K562 (cell line): ENCODE results near the gene RHBDL3. TPM values are rescaled to one million over a fixed set of nuclear protein-coding genes. Genes with fewer than 3 reads are reported as not detected.

Experiments used
- NRF1 ChIP-seq, 2 experiments: fragments of 450-650 bp; IDR thresholded peaks in 1 of 2; conservative IDR thresholded peaks in 1 of 2; 2 replicates each; pipeline ENCODE4 v1.6.1; 2014; ENCODE audit warnings: mild to moderate bottlenecking in 2 of 2
- polyA plus RNA-seq, 8 experiments: library from polyadenylated mRNA; depleted of rRNA in 4 of 8; stranded (reverse) in 5 of 8; unstranded in 3 of 8; fragments of >200 nt; fragmentation: Nextera tagmentation in 2 of 8; fragmentation: Illumina TruSeq in 1 of 8; extraction: Ambion mirVana in 2 of 8; extraction: Trizol in 1 of 8; gene quantifications; 2 replicates each; pipeline versions ENCODE4 v1.2.1 to v1.2.3, GENCODE V29; 2011 to 2014; ENCODE audit warnings: inconsistent platforms in 1 of 8, missing spikeins in 1 of 8
- total RNA-seq, 7 experiments: library from RNA; depleted of rRNA in 6 of 7; stranded (reverse); fragments of >200 nt in 6 of 7; fragmentation: Illumina TruSeq in 2 of 7; extraction: Trizol in 2 of 7; gene quantifications; 2 replicates each; pipeline versions ENCODE4 v1.2.1 to v1.2.3, GENCODE V29; 2011 to 2021; ENCODE audit warnings: low replicate concordance in 1 of 7
- TF ChIP-seq, protein P1 (sequence below): sonication (generic); formaldehyde crosslinking; IDR thresholded peaks from 2 replicates; pipeline ENCODE4 v1.8.0; 2023; ENCODE audit warnings: missing genetic modification reagents, mild to moderate bottlenecking, borderline replicate concordance
- TF ChIP-seq, protein P2 (sequence below): sonication (generic); formaldehyde crosslinking; IDR thresholded peaks from 2 replicates; pipeline ENCODE4 v1.8.0; 2023; ENCODE audit warnings: mild to moderate bottlenecking, missing genetic modification reagents

Gene RHBDL3
- total and polyA plus RNA-seq, 9 of the 15 experiments (the other 6 are each of a cell fraction or from before 2014, with no cell fraction given) = 0.06 to 0.31 (median 0.09) TPM; not detected in 4

DNA sequence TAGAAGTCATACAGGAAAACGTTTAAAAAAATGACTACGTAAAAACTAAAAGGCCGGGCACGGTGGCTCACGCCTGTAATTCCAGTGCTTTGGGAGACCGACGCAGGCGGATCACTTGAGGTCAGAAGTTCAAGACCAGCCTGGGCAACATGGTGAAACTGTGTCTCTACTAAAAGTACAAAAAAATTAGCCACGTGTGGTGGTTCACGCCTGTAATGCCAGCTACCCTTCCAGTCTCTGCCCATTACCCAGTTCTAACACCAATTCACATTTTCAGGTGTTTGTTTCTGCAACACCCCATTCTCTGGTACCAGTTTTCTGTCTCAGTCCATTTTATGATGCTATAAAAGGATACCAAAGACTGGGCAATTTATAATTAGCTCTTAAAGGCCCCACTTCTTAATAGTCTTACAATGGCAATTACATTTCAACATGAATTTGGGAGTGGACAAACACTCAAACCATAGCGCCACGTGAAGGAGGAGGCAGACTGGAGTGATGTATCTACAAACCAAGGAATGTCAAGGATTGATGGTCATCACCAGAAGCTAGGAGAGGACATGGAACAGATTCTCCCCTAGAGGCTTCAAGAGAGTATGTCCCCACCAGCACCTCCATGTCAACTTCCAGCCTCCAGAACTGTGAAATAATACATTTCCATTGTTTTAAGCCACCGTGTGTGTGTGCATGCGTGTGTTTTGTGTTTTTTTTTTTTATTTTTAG is 77.1 kb downstream of the RHBDL3 start (continued):
- TF ChIP-seq, protein P1, sequence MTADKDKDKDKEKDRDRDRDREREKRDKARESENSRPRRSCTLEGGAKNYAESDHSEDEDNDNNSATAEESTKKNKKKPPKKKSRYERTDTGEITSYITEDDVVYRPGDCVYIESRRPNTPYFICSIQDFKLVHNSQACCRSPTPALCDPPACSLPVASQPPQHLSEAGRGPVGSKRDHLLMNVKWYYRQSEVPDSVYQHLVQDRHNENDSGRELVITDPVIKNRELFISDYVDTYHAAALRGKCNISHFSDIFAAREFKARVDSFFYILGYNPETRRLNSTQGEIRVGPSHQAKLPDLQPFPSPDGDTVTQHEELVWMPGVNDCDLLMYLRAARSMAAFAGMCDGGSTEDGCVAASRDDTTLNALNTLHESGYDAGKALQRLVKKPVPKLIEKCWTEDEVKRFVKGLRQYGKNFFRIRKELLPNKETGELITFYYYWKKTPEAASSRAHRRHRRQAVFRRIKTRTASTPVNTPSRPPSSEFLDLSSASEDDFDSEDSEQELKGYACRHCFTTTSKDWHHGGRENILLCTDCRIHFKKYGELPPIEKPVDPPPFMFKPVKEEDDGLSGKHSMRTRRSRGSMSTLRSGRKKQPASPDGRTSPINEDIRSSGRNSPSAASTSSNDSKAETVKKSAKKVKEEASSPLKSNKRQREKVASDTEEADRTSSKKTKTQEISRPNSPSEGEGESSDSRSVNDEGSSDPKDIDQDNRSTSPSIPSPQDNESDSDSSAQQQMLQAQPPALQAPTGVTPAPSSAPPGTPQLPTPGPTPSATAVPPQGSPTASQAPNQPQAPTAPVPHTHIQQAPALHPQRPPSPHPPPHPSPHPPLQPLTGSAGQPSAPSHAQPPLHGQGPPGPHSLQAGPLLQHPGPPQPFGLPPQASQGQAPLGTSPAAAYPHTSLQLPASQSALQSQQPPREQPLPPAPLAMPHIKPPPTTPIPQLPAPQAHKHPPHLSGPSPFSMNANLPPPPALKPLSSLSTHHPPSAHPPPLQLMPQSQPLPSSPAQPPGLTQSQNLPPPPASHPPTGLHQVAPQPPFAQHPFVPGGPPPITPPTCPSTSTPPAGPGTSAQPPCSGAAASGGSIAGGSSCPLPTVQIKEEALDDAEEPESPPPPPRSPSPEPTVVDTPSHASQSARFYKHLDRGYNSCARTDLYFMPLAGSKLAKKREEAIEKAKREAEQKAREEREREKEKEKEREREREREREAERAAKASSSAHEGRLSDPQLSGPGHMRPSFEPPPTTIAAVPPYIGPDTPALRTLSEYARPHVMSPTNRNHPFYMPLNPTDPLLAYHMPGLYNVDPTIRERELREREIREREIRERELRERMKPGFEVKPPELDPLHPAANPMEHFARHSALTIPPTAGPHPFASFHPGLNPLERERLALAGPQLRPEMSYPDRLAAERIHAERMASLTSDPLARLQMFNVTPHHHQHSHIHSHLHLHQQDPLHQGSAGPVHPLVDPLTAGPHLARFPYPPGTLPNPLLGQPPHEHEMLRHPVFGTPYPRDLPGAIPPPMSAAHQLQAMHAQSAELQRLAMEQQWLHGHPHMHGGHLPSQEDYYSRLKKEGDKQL (CRISPR knock-in tag) = no peak
- TF ChIP-seq NRF1 (conservative IDR thresholded peaks at IDR 0.05 in 1 of 2, IDR thresholded peaks at IDR 0.05 in 1 of 2) = peak; percentile 47; a peak in 3 of 4 replicates
- TF ChIP-seq, protein P2, sequence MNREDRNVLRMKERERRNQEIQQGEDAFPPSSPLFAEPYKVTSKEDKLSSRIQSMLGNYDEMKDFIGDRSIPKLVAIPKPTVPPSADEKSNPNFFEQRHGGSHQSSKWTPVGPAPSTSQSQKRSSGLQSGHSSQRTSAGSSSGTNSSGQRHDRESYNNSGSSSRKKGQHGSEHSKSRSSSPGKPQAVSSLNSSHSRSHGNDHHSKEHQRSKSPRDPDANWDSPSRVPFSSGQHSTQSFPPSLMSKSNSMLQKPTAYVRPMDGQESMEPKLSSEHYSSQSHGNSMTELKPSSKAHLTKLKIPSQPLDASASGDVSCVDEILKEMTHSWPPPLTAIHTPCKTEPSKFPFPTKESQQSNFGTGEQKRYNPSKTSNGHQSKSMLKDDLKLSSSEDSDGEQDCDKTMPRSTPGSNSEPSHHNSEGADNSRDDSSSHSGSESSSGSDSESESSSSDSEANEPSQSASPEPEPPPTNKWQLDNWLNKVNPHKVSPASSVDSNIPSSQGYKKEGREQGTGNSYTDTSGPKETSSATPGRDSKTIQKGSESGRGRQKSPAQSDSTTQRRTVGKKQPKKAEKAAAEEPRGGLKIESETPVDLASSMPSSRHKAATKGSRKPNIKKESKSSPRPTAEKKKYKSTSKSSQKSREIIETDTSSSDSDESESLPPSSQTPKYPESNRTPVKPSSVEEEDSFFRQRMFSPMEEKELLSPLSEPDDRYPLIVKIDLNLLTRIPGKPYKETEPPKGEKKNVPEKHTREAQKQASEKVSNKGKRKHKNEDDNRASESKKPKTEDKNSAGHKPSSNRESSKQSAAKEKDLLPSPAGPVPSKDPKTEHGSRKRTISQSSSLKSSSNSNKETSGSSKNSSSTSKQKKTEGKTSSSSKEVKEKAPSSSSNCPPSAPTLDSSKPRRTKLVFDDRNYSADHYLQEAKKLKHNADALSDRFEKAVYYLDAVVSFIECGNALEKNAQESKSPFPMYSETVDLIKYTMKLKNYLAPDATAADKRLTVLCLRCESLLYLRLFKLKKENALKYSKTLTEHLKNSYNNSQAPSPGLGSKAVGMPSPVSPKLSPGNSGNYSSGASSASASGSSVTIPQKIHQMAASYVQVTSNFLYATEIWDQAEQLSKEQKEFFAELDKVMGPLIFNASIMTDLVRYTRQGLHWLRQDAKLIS (CRISPR knock-in tag) = peak; percentile 5; the same call in 1 of the 2 replicates
- TF ChIP-seq, all 486 proteins: peak for 5
